GM21423 (cell line): ENCODE results near the gene POGK.
"Not testable (repeated sequence)": the region's sequence is repeated elsewhere in the genome, so short reads cannot be mapped to it uniquely, and the experiment has no call there.

ENCODE experiments used
- ATAC-seq: cut with Tn5 transposase; IDR thresholded peaks from one replicate; pipeline ENCODE4 v1.9.1; 2021; ENCODE audit warnings: mild to moderate bottlenecking, moderate library complexity; ENCODE audit not compliant: unreplicated experiment

Gene POGK, protein sequence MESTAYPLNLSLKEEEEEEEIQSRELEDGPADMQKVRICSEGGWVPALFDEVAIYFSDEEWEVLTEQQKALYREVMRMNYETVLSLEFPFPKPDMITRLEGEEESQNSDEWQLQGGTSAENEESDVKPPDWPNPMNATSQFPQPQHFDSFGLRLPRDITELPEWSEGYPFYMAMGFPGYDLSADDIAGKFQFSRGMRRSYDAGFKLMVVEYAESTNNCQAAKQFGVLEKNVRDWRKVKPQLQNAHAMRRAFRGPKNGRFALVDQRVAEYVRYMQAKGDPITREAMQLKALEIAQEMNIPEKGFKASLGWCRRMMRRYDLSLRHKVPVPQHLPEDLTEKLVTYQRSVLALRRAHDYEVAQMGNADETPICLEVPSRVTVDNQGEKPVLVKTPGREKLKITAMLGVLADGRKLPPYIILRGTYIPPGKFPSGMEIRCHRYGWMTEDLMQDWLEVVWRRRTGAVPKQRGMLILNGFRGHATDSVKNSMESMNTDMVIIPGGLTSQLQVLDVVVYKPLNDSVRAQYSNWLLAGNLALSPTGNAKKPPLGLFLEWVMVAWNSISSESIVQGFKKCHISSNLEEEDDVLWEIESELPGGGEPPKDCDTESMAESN

DNA sequence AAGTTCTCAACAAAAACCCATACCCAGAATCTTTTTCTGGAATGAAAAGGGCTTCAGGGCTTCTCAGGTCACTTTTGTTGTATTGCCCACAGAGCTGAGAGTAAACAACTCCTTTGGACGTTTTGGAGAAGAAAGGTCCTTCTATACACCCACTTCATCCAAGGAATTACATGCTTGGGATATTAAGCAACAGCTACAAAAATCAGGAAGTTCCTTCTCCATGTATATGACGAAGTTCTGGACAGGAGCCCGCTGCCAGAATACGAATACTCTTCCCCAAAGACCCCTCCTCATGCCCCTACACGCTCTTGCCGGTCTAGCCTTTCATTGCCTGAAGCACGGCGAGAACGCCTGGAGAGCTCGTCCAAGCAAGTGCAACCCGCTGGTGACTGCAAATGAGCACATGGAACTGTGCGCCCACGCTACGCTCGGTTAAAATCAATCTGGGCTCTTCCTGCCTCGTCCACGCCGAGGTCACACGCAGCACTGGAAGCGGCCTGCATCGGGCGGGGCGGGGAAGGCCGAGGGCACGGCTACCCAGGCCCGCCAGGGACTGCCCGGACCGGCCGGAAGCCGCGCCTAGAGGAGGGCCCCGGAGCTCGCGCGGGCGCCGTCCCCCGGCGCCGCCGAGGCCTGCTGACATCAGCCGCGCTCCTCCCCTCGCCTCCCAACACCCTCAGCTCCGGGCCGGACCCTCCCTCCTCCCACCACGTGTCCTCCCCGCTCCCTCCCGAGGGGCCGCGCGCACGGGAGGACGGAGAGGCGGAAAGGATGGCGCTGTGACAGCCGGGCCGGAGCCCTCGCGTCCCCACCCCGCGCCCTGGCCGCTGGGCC is at the start of gene POGK:
Gene POGK (plus strand): TSS at position 710 of the 834 bp plus-strand sequence. CDS start 1,482 bp downstream, outside the sequence.
- ATAC-seq = peak; percentile 96

DNA sequence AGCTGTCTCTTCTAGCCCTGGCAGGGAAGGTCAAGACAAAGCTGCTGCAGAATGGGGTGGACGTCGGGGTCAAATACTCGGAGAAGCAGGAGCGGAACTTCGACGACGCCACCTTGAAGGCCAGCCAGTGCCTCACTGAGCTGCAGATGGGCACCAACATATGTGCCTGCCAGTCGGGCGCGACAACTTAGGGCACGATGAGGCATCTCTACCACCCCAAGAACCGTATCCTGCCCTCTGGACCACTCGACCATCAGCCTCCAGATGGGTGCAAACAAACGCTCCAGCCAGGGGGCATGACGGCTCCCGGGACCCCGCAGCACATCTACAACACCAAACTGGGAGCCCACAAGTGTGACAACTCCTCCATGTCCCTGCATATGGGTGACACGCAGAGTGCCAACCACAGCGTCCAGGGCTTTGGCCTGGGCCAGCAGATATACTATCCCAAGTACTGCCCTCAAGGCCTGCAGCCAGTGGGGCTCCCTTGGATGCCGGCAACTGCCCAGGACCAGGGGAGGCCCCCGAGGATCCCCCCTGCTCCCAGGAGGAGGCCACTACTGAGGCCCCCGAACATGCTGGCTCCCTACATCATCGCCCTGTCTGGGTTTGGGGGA is 42.5 kb upstream of the POGK start:
- no peak for ATAC-seq

DNA sequence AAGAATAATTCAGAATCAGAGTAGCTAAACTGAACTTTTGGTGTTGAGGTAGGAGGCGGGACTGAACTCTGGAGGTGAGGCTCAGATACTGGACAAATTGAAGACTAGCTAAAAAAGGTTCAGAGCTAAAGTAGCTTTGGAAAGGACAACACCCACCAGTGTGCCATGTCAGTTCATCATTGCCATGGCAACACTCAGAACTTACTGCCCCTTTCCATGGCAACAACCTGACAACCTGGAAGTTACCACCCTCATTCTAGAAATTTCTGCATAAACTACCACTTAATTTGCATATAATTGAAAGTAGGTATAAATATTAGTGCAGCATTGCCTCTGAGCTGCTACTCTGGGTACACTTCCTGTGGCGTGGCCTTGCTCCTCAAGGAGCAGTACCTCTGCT is 30.3 kb upstream of the POGK start:
- ATAC-seq = no peak

DNA sequence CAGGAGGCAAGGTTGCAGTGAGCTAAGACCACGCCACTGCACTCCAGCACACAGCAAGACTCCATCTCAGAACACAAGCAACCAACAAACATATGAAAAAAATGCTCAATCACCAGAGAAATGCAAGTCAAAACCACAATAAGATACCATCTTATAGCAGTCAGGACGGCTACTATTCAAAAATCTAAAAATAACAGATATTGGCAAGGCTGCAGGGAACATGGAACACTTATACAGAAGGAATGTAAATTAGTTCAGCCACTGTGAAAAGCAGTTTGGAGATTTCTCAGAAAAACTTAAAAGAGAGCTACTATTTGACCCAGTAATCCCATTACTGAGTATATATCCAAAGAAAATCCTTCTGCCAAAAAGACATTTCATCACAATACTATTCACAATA is 27.6 kb upstream of the POGK start:
- ATAC-seq = no peak

DNA sequence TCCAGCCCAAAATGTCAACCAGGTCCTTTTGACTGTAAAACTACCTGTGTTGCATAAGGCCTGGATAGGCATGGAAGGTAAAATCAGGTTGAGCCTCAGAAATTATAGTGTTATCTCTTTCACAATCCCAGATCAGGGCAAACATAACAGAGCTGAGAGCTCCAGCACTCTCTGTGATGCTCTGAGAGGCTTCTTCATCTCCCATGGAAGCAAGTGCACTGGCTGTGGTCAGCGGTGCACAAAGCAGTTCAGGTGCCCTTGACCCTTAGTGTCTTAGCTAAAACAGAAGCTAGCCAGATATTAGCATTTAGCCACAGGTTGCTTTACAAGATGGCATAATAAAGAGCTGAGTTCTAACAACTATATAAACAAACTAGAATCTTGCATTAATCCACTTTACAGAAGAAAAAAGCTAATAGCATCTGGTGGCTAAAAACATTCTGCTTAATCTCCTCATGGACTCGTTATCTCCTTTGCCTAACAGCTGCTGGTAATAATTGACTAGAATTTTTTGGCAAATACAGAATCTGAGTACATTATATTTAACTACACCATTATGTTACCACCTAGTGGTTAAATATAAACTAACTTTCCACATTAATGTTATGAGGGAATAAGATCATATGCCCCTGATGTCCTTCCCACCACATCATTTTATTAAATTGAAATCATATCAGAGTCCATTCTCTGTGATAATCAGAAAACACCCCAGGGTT is 25.6 kb upstream of the POGK start:
- ATAC-seq = no peak

DNA sequence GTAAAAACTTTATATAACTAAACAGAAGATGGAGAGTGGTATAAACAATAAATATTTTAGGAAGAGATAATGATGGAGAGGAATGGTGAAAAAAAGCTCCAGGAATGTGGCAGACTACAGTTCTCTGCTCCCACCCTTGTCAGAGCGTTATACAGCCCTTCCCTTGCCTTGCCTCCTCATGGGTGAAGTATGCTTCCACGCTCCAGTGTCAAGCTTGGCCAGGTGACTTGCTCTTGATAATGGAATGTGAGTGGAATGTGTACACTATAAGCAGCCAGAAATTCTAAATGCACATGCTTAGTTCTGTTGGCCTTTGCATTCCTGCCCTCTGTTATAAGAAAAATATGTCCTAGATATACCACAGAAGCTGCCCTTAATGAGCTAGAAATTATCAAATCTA is 24.7 kb upstream of the POGK start:
- no peak for ATAC-seq

DNA sequence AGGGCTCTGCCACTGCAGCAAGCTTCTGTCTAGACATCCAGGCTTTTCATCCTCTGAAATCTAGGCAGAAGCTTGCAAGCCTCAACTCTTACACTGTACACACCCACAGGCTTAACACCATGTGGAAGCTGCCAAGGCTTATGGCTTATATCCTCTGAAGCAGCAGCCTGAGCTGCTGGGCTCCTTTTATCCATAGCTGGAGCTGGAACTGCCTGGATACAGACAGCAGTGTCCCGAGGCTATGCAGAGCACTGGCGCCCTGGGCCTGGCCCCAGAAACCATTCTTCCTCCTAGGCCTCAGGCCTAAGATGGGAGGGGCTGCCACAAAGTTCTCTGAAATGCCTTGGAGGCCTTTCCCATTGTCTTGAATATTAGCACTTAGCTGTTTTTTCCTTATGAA is 19.3 kb upstream of the POGK start:
- no peak for ATAC-seq

DNA sequence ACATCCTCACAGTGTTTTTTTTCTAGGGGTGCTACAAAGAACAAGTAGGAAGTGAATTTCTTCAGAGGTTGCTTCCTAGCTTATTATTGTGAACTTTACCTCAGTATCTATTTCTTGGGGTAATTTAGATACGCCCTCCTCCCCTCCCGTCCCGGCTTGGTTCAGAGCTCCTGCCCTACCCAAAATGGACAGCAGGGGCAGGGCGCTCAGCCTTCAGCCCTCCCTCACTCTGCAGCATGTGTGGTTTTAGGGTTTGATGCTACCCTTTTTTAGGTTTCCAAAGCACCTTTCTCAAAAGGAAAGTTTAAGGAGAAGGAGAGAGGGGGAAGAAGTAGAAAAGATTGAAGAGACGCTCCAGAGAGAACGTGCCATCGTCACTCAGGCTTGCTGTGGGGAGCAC is 16.9 kb upstream of the POGK start:
- no peak for ATAC-seq

DNA sequence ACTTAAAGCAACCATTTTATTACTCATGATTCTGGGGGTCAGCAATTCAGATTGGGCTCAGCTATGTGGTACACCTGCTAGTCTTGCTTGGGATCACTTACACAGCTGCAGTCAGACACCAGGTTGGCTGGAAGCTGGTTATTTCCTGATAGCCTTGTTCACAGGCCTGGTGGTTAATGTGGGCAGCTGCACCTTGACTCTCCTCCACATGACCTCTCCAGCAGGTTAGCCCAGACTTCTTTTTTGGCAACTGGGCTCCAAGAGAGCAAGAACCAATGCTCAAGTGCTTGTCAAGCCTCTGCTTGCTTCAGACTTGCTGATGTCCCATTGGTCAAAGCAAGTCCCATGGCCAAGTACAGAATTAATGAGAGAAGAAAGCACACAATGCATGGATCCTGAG is 11.8 kb upstream of the POGK start:
- ATAC-seq = no peak

DNA sequence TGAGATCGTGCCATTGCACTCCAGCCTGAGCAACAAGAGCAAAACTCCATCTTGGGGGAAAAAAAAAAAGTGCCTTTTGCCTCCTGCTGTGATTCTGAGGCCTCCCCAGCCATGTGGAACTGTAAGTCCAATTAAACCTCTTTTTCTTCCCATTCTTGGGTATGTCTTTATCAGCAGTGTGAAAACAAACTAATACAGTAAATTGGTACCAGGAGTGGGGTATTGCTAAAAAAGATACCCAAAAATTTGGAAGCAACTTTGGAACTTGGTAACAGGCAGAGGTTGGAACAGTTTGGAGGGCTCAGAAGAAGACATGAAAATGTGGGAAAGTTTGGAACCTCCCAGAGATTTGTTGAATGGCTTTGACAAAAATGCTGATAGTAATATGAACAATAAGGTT is 9.5 kb upstream of the POGK start:
- not testable (repeated sequence) for ATAC-seq

DNA sequence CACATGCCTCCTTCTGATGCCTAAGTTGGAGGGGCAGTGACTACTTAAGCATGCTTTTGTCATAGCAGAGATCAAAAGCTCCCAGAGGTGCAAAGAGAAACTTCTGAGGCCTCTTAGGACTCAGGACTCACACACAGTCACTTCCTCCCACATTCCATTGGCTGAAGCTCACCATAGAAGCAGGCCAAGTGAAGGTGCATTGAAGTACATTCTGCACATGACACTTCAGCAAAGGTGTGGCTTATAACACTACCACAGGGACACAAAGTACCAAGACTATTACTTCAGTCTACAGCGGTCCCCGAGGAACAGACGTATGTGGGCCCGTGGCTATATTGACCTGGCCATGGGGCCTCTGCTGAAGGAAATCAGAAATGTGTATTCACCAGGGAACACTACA is 2.5 kb upstream of the POGK start:
- no peak for ATAC-seq

DNA sequence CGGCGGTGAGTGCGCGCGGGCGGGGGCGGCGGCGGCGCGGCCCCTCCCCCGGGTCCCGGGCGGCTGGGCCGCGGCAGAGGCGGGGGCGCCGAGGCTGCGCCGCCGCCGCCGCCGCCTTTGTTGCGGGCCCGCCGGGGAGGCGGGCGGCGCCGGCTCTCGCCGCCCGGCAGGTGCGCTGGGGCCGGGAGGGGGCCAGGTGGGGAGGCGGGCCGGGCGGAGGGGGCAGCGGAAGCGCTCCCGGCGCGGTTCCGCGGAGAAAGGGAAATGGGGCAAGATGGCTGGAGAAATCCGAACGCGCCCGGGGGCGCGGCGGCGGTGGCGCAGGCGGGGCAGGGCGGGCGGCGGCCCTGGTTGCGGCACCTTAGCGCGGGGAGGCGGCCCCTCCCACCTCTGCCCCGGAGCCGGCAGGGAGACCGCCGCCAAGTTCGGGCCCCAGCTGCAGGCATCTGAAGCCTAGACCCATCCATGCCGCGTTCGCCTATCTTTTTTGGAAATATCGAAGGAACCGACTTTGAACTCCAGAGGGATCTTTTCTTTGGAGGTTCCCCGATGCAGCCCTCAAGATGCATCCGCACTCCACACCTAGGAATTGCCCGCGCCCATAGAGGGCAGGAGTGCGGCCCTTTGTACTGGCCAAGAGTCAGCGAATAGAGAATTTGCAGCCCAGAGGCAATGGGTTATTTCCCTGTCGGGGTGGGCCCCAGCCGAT is 479 bp downstream of the POGK start:
- peak; percentile 30 for ATAC-seq

DNA sequence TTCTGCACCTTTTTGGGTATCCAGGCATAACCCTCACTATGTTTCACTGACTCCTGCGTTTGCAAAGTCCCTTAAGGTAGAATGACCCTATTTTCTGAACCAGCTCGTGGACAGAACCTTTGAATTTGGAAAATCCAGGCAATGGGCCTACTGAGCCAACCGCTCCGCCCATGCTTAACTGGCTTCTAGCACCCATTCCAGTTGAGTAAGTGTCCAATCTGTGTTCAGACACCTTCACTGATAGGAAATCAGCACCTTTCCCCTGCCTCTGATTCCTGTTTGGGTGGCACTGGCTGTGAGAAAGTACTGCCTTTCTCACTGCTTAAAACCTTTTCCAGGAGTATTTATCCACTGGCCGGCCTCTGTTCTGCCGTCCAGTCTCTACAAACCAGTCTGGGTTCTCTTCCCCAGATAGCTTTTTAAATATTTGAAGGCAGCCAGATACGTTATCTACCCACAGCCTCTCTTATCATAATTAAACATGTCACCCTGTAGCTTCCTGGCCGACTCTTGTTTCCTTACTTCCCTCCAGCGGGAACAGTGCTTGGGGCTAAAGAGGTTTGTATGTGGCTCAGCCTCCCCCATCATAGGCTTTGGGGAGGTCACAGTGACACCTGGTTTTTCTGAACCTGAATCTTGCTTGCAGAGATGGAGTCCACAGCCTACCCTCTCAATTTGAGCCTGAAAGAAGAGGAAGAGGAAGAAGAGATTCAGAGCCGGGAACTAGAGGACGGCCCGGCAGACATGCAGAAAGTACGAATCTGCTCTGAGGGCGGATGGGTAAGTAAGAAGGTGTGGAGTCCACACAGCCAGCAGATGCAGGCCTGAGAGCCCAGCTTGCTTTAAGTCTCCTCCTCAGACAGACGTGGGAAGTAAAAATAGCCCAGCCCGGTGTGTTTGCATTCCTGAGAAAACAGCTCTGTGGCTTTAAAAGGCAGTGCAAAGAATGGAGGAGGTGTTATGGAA is 1.3 kb downstream of the POGK start:
- no peak for ATAC-seq

DNA sequence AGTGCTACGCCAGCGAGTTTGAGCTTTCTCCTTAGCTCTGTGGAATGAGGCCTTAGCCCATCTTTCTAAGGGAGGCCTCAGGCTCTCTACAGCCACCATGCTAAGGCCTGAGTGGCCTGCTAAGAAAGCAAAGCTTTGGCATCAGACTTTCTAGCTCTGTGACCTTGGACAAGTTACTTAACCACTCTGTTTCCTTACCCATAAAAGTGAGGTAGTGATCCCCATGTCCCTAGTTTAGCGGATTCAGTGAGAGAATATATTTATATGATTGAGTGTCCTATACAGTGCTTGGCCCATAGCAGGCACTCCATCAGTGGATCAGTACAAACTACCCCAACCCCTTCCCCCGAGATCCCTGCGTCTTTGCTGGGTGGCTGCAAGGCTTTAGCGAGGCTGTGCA is 4.0 kb downstream of the POGK start:
- no peak for ATAC-seq

DNA sequence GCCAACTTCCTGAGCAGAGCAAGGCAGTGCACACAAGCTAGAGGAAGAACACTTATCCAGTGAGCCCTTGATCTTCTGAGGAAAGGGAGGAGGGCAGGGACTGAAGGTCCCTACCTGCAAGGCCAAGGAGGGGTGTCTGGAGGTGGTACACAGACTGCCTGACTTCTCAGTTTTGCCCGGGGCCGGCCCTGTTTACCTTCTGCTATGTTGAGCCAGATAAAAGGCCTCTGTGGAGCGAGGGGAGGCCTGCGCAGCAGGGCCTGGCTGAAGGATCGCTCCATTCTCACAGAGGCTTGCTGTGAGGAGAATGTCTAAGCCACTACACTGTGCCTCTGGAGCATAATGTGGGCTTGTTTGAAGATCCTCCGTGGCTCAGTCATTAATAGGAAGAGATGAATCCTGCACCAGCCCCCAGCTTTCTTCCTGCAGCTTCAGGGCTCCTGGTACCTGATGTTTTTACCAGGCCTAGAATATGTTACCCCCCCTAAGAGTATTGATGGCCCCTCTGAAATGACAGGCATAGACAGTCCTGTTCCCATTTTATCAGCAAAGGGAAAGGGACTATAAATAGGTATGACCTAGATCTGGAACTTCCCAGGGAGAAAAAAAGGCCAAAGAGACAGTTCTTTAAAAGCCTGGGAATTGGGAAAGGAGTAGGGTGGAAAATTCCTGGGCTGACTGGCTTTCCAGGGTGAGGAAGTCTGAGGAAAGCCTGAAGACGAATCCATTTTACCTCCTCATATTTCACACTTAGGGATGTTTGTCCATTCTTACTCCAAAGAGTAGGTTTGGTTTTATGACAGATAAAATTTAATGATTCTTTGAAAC is 4.7 kb downstream of the POGK start:
- ATAC-seq = no peak

DNA sequence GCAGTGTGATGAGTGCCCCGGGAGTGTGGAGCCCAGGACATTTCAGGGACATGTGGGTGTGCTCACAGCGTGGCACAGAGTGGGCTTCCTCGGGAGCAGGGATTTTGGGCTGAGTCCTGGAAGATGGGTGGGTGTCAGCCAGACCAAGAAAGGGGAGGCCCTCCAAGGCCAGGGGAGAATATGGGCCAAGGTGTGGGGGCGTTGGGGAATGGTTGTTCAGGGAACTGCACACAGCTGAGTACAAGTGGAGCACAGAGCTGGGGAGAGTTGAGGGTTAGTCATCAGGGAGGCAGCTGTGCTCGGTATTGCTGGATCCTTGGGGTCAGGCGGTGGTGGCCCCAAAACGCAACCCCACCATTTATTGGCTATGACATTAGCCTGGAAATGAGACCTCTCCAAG is 5.5 kb downstream of the POGK start:
- ATAC-seq = no peak

DNA sequence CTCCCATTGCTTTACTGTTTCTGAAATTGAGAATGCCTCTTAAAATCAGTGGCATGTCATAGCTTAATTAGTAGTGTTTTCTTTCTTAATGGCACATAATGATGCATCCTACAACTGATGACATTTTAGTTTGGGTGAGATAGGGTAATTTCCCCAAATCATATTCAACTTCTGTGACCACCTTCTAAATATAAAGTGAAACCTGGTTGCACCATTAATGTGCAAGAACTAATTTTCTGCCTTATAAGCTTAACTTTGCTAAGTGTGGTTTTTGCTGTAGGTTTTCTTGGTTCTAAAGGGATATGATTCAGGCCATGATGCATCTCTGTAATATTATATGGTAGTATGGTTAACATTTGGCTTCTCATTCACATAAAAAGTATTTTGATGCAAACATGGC is 8.9 kb downstream of the POGK start:
- ATAC-seq = no peak

DNA sequence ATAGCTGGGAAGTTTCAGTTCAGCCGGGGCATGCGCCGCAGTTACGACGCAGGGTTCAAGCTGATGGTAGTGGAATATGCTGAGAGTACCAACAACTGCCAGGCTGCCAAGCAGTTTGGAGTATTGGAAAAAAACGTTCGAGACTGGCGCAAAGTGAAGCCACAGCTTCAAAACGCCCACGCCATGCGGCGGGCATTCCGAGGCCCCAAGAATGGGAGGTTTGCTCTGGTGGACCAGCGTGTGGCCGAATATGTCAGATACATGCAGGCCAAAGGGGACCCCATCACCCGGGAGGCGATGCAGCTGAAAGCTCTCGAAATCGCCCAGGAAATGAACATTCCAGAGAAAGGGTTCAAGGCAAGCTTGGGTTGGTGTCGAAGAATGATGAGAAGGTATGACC is 9.9 kb downstream of the POGK start:
- ATAC-seq = no peak
